ENCODE data around the gene OR5A2.

OR5A2 gene, protein sequence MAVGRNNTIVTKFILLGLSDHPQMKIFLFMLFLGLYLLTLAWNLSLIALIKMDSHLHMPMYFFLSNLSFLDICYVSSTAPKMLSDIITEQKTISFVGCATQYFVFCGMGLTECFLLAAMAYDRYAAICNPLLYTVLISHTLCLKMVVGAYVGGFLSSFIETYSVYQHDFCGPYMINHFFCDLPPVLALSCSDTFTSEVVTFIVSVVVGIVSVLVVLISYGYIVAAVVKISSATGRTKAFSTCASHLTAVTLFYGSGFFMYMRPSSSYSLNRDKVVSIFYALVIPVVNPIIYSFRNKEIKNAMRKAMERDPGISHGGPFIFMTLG

DNA sequence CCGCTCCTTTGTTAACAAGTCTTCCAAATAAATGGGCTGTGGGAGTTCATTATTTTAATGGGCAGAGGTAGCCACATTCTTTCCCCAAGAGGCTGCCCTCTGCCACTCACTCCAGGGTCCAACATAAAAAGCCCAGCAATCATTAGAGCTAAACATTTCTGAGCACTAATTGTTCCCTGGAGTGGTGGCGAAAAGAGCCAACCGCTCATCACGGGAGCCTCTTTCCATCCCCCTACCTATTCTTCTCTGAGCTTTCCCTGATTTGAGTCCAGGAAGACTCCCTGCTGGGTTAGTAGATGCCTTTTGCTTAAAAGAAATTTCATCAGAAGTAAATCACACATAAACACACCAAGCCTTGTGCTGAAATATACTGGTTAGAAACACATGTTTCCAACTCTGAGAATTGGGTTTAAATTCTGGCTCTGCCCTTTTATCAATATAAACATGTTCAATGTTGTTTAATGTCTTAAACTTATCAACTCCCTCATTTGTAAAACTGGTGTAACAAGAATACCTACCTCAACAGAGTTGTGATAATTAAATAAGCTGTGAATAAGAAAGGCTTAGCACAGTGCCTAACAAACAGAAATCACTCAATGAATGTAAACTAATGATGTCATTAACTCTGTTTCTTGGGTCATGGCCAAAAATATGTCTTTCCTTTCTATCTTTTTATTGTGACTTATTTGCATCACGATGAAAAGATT lies at the start of gene OR5A2:
Gene OR5A2 (minus strand): TSS at position 53 of the 707 bp plus-strand sequence. CDS start 3,460 bp downstream, outside the sequence.
- H3F3A ChIP-seq (ENCODE audit: control insufficient read depth, insufficient read depth): no peaks in the 10 kb centered on the region
- H3K9me3 ChIP-seq (ENCODE audit: control insufficient read depth, insufficient read depth, low read length): no peaks in the 10 kb centered on the region
- no peak within 1 kb of the TSS for H3K27ac ChIP-seq (ENCODE audit: low read depth, low read length)
- TF ChIP-seq, protein P1, sequence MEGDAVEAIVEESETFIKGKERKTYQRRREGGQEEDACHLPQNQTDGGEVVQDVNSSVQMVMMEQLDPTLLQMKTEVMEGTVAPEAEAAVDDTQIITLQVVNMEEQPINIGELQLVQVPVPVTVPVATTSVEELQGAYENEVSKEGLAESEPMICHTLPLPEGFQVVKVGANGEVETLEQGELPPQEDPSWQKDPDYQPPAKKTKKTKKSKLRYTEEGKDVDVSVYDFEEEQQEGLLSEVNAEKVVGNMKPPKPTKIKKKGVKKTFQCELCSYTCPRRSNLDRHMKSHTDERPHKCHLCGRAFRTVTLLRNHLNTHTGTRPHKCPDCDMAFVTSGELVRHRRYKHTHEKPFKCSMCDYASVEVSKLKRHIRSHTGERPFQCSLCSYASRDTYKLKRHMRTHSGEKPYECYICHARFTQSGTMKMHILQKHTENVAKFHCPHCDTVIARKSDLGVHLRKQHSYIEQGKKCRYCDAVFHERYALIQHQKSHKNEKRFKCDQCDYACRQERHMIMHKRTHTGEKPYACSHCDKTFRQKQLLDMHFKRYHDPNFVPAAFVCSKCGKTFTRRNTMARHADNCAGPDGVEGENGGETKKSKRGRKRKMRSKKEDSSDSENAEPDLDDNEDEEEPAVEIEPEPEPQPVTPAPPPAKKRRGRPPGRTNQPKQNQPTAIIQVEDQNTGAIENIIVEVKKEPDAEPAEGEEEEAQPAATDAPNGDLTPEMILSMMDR (IDR thresholded peaks at IDR 0.05; ENCODE audit: low read depth, low read length, poor library complexity, severe bottlenecking): no peak
- no peak for TF ChIP-seq EZH2phosphoT487 (IDR thresholded peaks at IDR 0.05; ENCODE audit: borderline replicate concordance, low read length)
- H3K79me2 ChIP-seq (ENCODE audit: control insufficient read depth, low read length): no peaks in the 10 kb centered on the region
- H3K4me1 ChIP-seq (ENCODE audit: control insufficient read depth, low read length): no peaks in the 10 kb centered on the region
- no peaks in the 10 kb centered on the region for H3K36me3 ChIP-seq (ENCODE audit: control insufficient read depth, low read length)
- H4K20me1 ChIP-seq (ENCODE audit: control insufficient read depth, insufficient read depth, low read depth, low read length): no peaks in the 10 kb centered on the region
- no peaks in the 10 kb centered on the region for H3K9me2 ChIP-seq (replicated peaks; ENCODE audit: control insufficient read depth, low read length)
- H3K4me2 ChIP-seq (ENCODE audit: low read length): no peak within 1 kb of the TSS
- no peaks in the 10 kb centered on the region; the same call in 1 of the 2 replicates for H3K27me3 ChIP-seq (ENCODE audit: control insufficient read depth, low read length)
- H3K4me3 ChIP-seq (ENCODE audit: low read length): no peak within 1 kb of the TSS

DNA sequence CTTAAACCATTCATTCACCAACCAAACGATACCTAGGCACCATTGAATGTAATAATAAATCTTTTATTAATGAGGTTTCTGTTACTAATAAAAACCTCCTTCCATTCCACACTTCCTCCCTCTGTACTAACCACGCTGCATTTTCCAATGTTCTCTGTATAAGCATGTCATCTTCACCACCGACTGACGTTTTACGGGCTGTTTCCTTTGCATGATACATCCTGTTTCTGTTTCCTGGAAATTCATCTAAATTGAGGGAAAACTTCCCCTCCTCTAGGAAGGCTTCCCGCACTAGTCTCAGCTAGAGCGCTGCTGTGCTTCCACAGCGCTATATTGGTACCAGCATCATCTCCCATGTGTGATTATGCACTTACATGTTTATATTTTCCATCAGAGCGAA lies 49.0 kb upstream of the OR5A2 start:
- no peaks in the 10 kb centered on the region for H3K4me1 ChIP-seq (ENCODE audit: control insufficient read depth, low read length)
- no peaks in the 10 kb centered on the region for H3K79me2 ChIP-seq (ENCODE audit: control insufficient read depth, low read length)
- no peaks in the 10 kb centered on the region for H3K9me2 ChIP-seq (replicated peaks; ENCODE audit: control insufficient read depth, low read length)
- no peaks in the 10 kb centered on the region for H3F3A ChIP-seq (ENCODE audit: control insufficient read depth, insufficient read depth)
- no peak overlapping the region for H3K4me3 ChIP-seq (ENCODE audit: low read length)
- no peaks in the 10 kb centered on the region for H4K20me1 ChIP-seq (ENCODE audit: control insufficient read depth, insufficient read depth, low read depth, low read length)
- no peak for TF ChIP-seq EZH2phosphoT487 (IDR thresholded peaks at IDR 0.05; ENCODE audit: borderline replicate concordance, low read length)
- TF ChIP-seq, protein P1 (IDR thresholded peaks at IDR 0.05; ENCODE audit: low read depth, low read length, poor library complexity, severe bottlenecking): no peak
- no peak overlapping the region for H3K27ac ChIP-seq (ENCODE audit: low read depth, low read length)
- no peaks in the 10 kb centered on the region for H3K36me3 ChIP-seq (ENCODE audit: control insufficient read depth, low read length)
- peaks cover 8% of the 10 kb centered on the region; the same call in 1 of the 2 replicates for H3K27me3 ChIP-seq (ENCODE audit: control insufficient read depth, low read length)
- H3K9me3 ChIP-seq (ENCODE audit: control insufficient read depth, insufficient read depth, low read length): no peaks in the 10 kb centered on the region
- H3K4me2 ChIP-seq (ENCODE audit: low read length): no peak overlapping the region

DNA sequence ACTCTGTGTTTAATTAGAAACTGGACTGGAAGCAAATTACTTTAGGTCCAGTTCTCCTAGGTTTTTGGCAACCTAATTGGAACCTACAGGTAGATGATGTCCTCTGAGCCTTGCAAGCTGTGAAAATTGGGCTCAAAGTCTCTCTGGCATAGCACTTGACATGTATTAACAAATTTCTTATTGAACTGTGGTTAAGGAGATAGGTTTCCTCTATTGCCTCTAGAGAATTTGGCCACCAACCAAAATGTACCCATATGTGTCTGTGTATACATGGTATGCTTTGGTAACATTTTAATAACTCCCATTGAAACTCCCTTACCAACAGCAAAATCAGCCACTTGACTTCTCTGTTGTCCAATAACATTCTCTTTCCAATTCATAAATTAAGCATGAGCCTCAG lies 46.8 kb upstream of the OR5A2 start, which contains the start of gene OR4D10:
Gene OR4D10 (plus strand): TSS at position 301 of the 400 bp plus-strand sequence. CDS start 4,115 bp downstream, outside the sequence.
- no peak within 1 kb of the TSS for H3K27ac ChIP-seq (ENCODE audit: low read depth, low read length)
- peaks cover 8% of the 10 kb centered on the region; the same call in 1 of the 2 replicates for H3K27me3 ChIP-seq (ENCODE audit: control insufficient read depth, low read length)
- H3K9me3 ChIP-seq (ENCODE audit: control insufficient read depth, insufficient read depth, low read length): no peaks in the 10 kb centered on the region

More for the DNA sequence above, 46.8 kb upstream of the OR5A2 start, which contains the start of gene OR4D10:
- Histone ChIP-seq H3K79me2 (ENCODE audit: control insufficient read depth, low read length) (no peaks in the 10 kb centered on the region), H3K4me1 (ENCODE audit: control insufficient read depth, low read length) (no peaks in the 10 kb centered on the region), H4K20me1 (ENCODE audit: control insufficient read depth, insufficient read depth, low read depth, low read length) (no peaks in the 10 kb centered on the region), H3F3A (ENCODE audit: control insufficient read depth, insufficient read depth) (no peaks in the 10 kb centered on the region), H3K36me3 (ENCODE audit: control insufficient read depth, low read length) (no peaks in the 10 kb centered on the region), H3K4me3 (ENCODE audit: low read length) (no peak within 1 kb of the TSS), H3K9me2 (replicated peaks; ENCODE audit: control insufficient read depth, low read length) (no peaks in the 10 kb centered on the region), H3K4me2 (ENCODE audit: low read length) (no peak within 1 kb of the TSS)
- no peak for TF ChIP-seq EZH2phosphoT487 (IDR thresholded peaks at IDR 0.05; ENCODE audit: borderline replicate concordance, low read length)
- TF ChIP-seq, protein P1 (IDR thresholded peaks at IDR 0.05; ENCODE audit: low read depth, low read length, poor library complexity, severe bottlenecking): no peak

All from DOHH2 (cell line).